Activated T-cell treated with anti-CD3 and anti-CD28 coated beads, Interleukin-2, amount 50 U/mL, for 24 hours (primary cell): ENCODE results near the gene IL5RA.

Experiments
- DNase-seq: peaks from one replicate; pipeline ENCODE4 v3.0.0-alpha.2; 2020
- H3K27ac Mint-ChIP-seq: 2 replicates; pipeline ENCODE4 v1.8.0; 2020; ENCODE audit warnings: mild to moderate bottlenecking, mixed read lengths
- H3K27me3 Mint-ChIP-seq: 2 replicates; pipeline ENCODE4 v1.8.0; 2020; ENCODE audit warnings: mixed read lengths
- H3K36me3 Mint-ChIP-seq: 2 replicates; pipeline ENCODE4 v1.8.0; 2020; ENCODE audit warnings: low read depth, mixed read lengths
- H3K4me1 Mint-ChIP-seq: 2 replicates; pipeline ENCODE4 v1.8.0; 2020; ENCODE audit warnings: low read depth, mixed read lengths
- H3K4me3 Mint-ChIP-seq: 2 replicates; pipeline ENCODE4 v1.8.0; 2020; ENCODE audit warnings: mild to moderate bottlenecking, moderate library complexity, mixed read lengths
- H3K9me3 Mint-ChIP-seq: 2 replicates; pipeline ENCODE4 v1.8.0; 2020; ENCODE audit warnings: mixed read lengths

The IL5RA gene

DNA sequence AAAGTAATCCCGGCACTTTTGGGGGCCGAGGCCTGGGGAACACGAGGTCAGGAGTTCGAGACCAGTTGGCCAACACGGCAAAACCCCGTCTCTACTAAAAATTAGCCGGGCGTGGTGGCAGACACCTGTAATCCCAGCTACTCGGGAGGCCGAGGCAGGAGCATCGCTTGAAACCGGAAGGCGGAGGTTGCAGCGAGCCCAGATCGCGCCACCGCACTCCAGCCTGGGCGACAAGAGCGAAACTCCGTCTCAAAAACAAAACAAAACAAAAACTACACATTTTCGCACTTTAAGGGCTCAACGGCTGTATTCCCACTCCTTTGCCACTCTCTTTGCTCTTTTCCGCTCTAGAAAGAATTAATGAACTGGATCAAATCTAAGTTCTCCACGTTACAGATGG is 15.8 kb upstream of the IL5RA start:
- H3K4me1 Mint-ChIP-seq = peaks cover 38% of the 10 kb centered on the region
- no peaks in the 10 kb centered on the region for H3K9me3 Mint-ChIP-seq
- H3K36me3 Mint-ChIP-seq = peaks cover 46% of the 10 kb centered on the region
- peak overlapping the region; percentile 99 for H3K27ac Mint-ChIP-seq
- DNase-seq = no peak
- H3K27me3 Mint-ChIP-seq = no peaks in the 10 kb centered on the region
- H3K4me3 Mint-ChIP-seq = peak overlapping the region; percentile 98

DNA sequence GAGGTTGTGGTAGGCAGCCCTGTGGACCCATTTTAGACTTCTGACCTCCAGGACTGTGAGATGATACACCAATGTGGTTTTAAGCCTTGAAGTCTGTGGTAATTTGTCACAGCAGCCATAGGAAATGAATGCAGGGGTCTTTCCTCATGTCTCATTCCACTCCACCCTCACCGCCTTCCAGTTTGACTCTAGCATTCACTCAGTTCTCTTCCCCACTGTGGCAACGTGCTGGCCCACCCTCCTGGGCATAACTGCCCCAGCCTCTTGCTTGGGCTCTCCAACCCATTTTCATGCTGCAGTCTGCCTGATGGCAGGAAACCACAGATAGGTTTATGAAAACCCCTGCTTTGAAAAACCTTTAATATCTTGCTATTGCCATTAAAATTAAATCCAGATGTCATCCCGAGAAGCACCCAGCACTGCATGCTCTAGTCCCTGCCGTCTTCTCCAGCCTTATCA is 9.2 kb upstream of the IL5RA start:
- no peaks in the 10 kb centered on the region for H3K27me3 Mint-ChIP-seq
- peaks cover 6% of the 10 kb centered on the region for H3K4me1 Mint-ChIP-seq
- no peak overlapping the region for H3K4me3 Mint-ChIP-seq
- no peaks in the 10 kb centered on the region for H3K36me3 Mint-ChIP-seq
- H3K27ac Mint-ChIP-seq = no peak overlapping the region
- H3K9me3 Mint-ChIP-seq = no peaks in the 10 kb centered on the region
- DNase-seq = no peak

DNA sequence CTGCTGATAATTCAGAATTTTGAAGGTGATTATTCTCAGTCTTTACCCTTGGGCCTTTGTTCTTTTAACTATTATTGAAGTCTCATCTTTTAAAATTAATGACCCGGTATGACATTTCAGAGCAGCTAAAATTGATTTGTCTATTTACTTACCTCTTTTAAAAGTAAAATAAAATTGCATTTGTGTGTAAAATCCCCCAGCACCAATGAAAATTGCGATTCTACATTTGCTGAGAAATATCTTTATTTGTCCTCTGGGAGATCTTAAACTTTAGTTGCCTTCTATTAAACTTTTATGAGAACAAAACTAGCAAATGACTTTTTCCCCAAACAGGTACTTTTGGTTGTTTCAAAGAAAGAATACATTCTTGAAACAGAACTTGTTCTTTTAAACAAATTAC is 7.5 kb upstream of the IL5RA start:
- H3K4me1 Mint-ChIP-seq = peaks cover 6% of the 10 kb centered on the region
- no peaks in the 10 kb centered on the region for H3K9me3 Mint-ChIP-seq
- no peak overlapping the region for H3K4me3 Mint-ChIP-seq
- DNase-seq = no peak
- H3K36me3 Mint-ChIP-seq = no peaks in the 10 kb centered on the region
- no peaks in the 10 kb centered on the region for H3K27me3 Mint-ChIP-seq
- H3K27ac Mint-ChIP-seq = no peak overlapping the region

DNA sequence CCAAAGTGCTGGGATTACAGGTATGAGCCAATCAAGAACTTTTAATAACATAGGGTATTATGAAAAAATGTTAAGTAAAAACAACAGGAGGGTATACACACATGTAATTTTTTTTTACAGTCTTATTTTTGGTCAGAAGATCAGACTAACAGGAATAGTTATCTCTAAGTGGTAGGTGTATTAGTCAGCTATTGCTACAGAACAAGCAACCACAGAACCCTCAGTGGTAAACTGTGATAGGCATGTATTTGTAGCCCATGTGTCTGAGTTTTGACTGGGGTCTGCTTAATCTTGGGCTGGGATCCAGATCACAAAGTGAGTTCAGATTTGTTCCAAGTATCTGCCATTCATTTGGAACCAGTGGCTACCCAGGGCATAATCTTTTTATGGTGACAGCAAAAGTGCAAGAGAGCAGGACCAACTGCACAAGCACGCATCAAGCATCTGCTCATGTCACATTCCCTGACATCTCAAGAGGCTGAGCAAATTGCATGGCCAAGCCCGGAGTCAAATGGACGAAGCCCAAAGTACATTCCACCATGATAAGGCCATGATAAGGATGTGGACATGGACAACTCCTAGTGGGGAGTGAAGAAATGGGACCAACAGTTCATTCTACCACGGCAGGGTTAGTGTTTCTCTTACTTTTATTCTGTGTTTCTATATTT is 3.0 kb upstream of the IL5RA start:
- Mint-ChIP-seq H3K36me3 (no peaks in the 10 kb centered on the region), H3K4me3 (no peak overlapping the region), H3K27ac (no peak overlapping the region), H3K9me3 (no peaks in the 10 kb centered on the region), H3K4me1 (peaks cover 24% of the 10 kb centered on the region), H3K27me3 (no peaks in the 10 kb centered on the region)
- DNase-seq = no peak

DNA sequence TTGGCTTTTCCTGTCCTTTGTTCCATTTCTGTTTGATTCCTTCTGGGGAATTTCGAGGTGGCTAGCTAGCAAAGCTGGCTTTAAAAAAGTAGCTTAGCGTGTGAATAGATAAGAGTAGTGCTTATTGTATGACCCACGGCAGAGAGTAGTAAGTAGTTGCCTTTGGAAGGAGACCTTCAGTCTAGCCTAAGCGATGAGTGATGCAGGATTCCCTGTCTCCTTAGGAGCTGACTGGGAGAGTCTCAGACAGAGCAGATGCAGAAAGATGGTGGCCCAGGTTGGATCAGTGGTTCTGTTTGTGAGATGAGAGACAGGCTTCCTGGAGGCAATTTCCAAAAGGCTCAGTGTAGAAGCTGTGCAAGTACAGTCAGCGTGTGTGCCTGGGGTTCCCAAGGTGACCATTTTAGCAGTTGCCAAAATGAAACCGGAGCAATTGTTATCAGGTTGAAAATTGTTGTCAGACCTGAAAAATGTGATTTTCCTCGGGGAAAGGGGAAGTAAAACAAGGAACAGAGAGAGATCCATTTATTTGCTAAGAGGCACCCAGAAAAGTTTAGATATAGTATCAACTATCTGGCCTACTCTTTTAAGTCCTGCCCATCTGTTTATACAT is 681 bp upstream of the IL5RA start:
- no peak for DNase-seq
- H3K27ac Mint-ChIP-seq = no peak overlapping the region
- no peaks in the 10 kb centered on the region for H3K9me3 Mint-ChIP-seq
- H3K36me3 Mint-ChIP-seq = no peaks in the 10 kb centered on the region
- H3K4me1 Mint-ChIP-seq = peaks cover 32% of the 10 kb centered on the region
- peaks cover 5% of the 10 kb centered on the region for H3K27me3 Mint-ChIP-seq
- no peak overlapping the region for H3K4me3 Mint-ChIP-seq

DNA sequence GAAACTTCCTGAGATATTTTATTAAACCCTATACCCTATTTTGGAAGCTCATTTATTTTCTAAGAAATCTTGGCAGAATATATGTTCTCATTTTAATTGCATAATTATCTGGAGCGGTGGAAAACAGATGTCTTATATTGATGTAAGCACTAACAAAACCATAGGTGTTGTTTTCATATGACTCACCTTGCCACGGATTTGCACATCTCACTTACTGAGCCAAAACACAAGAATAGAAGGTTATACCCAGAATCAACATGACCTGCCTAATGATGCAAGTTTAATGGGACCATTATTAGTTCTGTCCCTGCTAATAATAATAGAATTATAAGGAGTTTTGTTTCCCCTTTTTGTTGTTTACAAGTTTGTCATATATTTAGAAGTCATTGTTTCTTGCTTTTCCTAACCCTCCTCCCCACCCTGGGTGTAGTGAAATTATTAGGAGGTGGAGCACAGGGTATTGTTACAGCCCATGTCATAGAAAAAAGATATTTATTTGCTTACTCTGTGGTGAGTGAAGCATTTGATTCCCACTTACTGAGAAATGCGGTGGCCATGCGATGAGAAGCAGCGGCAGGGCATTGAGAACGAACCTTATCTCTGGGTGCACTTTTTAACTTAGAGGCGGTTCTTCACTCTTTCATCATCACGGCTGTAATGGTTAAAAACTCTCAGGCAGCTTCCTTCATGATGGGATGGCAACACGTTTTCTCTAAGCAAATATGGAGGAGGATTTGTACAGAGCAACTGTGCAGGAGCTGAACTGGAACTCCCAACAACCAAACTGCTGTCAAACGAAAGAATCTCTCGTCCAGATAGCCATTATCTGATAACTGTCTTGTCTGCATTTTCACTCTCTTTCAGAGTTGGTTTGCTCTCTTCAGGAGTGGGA is 521 bp downstream of the IL5RA start:
- Mint-ChIP-seq H3K9me3 (no peaks in the 10 kb centered on the region), H3K27me3 (peaks cover 9% of the 10 kb centered on the region), H3K27ac (peak overlapping the region; percentile 82), H3K4me3 (peak overlapping the region; percentile 37), H3K4me1 (peaks cover 32% of the 10 kb centered on the region), H3K36me3 (no peaks in the 10 kb centered on the region)
- no peak for DNase-seq

DNA sequence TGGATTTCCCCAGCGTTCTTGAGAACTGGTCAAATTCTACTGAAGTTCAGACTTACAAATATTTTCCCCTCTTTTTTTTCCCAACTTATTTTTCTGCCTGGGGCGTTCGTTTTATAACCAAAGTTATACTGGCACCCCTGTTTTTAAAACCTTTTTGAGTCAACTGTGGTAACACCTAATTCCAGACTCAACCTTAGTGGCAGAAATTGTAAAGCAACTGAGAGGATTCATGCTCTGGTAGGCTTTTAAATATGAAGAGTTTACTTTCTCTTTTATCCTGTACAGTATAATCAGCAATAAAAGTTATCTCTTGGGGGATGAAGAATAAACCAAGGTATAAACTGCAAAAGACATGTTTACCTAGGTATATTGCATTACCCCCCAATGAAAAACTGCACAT is 2.3 kb downstream of the IL5RA start:
- Mint-ChIP-seq H3K4me1 (peaks cover 32% of the 10 kb centered on the region), H3K4me3 (no peak overlapping the region), H3K27ac (peak overlapping the region; percentile 77), H3K36me3 (no peaks in the 10 kb centered on the region), H3K9me3 (no peaks in the 10 kb centered on the region), H3K27me3 (peaks cover 9% of the 10 kb centered on the region)
- DNase-seq = no peak

DNA sequence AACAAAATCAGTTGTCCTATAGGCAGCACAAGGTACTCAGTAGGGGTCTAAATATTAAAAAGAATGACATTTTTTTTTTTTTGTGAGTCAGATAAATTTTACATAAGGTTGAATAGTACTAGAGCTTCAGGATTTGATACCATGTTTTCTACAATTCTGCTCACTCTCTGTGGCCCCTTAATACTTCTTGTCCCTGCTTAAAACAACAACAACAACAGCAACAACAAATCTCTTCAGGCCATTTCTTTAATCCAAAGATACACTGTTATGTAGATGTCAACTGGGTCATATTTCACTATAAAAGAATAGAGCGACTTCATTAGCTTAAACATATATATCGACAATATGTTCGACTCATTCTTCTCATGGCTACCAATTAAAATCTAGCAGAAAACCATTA is 3.0 kb downstream of the IL5RA start:
- Mint-ChIP-seq H3K27me3 (peaks cover 9% of the 10 kb centered on the region), H3K27ac (peak overlapping the region; percentile 77), H3K9me3 (no peaks in the 10 kb centered on the region), H3K4me3 (no peak overlapping the region), H3K4me1 (peaks cover 32% of the 10 kb centered on the region), H3K36me3 (no peaks in the 10 kb centered on the region)
- DNase-seq = no peak

DNA sequence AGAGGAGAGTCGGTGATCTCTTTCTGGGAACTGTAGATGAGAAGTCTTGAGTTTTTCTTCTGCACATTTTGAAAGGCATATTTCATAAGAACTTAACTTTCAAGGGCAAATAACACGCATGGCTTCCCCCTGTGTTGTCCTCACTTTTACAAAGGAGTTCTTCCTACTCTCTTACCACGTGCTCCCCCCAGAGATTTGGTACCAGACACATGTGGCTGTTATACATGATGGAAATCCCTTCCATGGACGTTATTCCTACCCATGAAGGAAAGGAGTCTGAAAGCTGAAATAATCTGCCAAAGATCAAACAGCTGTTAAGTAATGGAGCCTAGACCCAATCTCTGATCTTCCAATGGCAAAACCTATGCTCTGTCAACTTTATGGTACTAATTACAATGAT is 4.4 kb downstream of the IL5RA start:
- H3K4me3 Mint-ChIP-seq = no peak overlapping the region
- H3K4me1 Mint-ChIP-seq = peaks cover 35% of the 10 kb centered on the region
- H3K36me3 Mint-ChIP-seq = no peaks in the 10 kb centered on the region
- H3K27ac Mint-ChIP-seq = no peak overlapping the region
- no peak for DNase-seq
- peaks cover 9% of the 10 kb centered on the region for H3K27me3 Mint-ChIP-seq
- no peaks in the 10 kb centered on the region for H3K9me3 Mint-ChIP-seq

DNA sequence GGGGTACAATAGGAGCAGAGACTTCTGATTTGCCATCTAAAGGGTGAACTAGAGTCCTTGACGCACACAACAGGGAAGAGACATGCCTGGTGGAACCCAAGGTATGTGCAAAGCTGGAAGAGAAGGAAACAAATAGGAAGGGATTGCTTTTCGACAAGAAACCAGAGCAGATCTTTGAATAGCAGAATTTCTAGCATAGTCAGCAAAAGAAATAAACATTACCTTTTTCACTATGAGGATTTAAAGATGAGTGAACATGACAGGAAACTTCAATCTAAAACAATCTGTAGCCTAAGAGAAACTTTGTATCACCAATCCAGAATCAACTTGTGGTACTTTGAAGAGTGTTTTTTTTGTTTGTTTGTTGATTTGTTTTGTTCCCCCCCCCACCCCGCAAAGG is 4.9 kb downstream of the IL5RA start:
- H3K4me1 Mint-ChIP-seq = peaks cover 30% of the 10 kb centered on the region
- no peak for DNase-seq
- H3K4me3 Mint-ChIP-seq = no peak overlapping the region
- H3K9me3 Mint-ChIP-seq = no peaks in the 10 kb centered on the region
- peaks cover 9% of the 10 kb centered on the region for H3K27me3 Mint-ChIP-seq
- H3K27ac Mint-ChIP-seq = no peak overlapping the region
- no peaks in the 10 kb centered on the region for H3K36me3 Mint-ChIP-seq

DNA sequence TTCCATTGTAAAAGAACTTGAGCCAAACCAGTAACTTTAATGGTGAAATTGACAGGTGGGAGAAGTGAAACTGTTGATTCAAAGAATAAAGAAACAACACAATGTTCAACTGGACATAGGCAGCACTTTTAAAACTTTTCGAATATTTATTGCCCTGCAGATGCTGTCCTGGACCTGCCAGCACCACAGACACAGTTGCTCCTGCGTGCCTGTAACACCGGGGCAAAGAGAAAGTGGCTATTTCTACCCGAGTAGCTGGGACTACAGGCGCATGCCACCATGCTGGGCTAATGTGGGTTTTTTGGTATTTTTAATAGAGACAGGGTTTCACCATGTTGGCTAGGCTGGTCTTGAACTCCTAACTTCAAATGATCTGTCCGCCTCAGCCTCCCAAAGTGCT is 7.4 kb downstream of the IL5RA start:
- H3K36me3 Mint-ChIP-seq = no peaks in the 10 kb centered on the region
- DNase-seq = no peak
- H3K4me3 Mint-ChIP-seq = no peak overlapping the region
- H3K9me3 Mint-ChIP-seq = no peaks in the 10 kb centered on the region
- no peak overlapping the region for H3K27ac Mint-ChIP-seq
- H3K27me3 Mint-ChIP-seq = peaks cover 9% of the 10 kb centered on the region
- H3K4me1 Mint-ChIP-seq = peaks cover 12% of the 10 kb centered on the region

DNA sequence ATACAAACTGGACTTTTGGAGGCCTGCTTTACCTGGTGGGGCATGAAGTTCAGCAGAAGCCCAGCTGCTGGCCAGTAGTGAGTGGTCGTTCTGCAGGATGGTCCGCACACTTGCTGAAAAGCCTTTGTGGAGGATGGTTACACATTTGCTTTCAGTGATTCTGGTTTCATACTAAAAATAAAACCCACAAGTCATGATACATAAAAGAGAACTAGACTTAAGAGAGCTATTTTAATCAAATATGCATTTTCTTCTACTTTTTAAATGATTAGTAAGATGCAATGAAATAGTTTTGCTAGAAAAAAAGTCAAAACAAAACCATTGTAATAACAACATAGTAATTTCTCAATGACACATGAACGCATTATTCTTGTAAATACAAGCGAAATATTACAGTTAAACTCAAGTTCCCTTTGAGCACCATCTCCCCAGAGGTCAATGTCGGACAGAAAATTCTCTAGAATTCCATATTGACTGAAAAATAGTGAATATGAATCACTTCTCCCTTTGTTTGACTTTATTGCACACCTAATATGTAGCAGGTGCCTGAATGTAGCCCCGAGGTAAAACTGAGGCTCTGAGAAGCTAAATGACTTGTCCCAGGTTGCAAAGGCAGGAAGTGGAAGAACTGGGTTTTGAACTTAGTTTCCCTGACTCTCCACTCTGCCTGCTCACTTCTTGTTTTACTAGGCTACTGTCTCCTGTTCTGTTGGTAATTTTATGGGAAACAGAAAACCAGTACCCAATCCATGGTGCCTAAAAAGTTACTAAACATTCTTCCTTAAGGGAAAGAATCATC is 8.3 kb downstream of the IL5RA start:
- Mint-ChIP-seq H3K4me3 (no peak overlapping the region), H3K27ac (no peak overlapping the region), H3K9me3 (no peaks in the 10 kb centered on the region), H3K36me3 (no peaks in the 10 kb centered on the region), H3K27me3 (peaks cover 5% of the 10 kb centered on the region), H3K4me1 (peaks cover 5% of the 10 kb centered on the region)
- DNase-seq = no peak

DNA sequence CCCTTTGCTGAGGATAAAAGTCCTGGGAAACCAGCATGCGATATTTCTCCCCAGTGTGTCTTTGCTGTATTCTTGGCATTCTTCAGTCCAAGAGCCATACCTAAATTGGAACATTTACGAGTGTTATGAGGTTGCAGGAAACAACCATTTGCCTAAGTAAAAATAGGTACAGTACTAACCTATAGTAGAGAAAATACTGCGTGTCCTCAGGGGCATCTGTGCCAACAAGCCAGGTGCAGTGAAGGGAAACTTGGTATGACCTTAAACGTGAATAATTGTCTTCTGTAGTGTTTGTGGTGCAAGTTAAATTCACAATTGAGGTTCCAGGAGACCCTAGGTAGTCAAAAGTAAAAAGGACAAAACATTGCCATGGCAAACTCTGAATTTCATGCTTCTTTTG is 12.2 kb downstream of the IL5RA start:
- DNase-seq = no peak
- H3K27ac Mint-ChIP-seq = no peak overlapping the region
- no peak overlapping the region for H3K4me3 Mint-ChIP-seq
- no peaks in the 10 kb centered on the region for H3K36me3 Mint-ChIP-seq
- H3K27me3 Mint-ChIP-seq = peaks cover 4% of the 10 kb centered on the region
- H3K9me3 Mint-ChIP-seq = no peaks in the 10 kb centered on the region
- H3K4me1 Mint-ChIP-seq = peaks cover 5% of the 10 kb centered on the region

DNA sequence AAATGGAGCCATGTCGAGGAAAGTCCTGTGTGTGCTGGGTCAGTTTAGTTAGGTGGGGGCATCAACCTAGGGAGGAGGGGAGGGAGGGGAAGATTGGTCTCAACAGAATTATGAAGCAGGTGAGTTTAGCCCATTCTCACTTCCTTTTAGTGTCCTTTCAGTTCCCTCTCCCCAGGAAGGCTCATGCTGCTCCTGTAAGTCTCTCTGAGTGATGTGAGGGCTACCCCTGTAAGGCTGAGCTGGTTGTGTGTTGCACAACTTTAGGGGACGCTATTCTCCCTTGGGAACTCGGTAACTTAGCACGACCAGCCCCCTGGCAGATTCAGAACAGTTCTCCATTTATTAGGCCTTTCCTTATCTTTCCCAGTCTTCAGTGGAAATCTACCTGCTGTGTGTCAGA is 21.2 kb downstream of the IL5RA start:
- peaks cover 2% of the 10 kb centered on the region for H3K4me1 Mint-ChIP-seq

More for the DNA sequence above, 21.2 kb downstream of the IL5RA start:
- no peak overlapping the region for H3K4me3 Mint-ChIP-seq
- H3K36me3 Mint-ChIP-seq = no peaks in the 10 kb centered on the region
- H3K9me3 Mint-ChIP-seq = no peaks in the 10 kb centered on the region
- no peak overlapping the region for H3K27ac Mint-ChIP-seq
- DNase-seq = no peak
- no peaks in the 10 kb centered on the region for H3K27me3 Mint-ChIP-seq
